Gastroesophageal sphincter (tissue), 4 donors: ENCODE data around the gene CADM1. TPM values are rescaled to one million over a fixed set of nuclear protein-coding genes. Genes with fewer than 3 reads are reported as not detected.

Source experiments
- ATAC-seq: fragments of 150-250 bp; one replicate; pipeline ENCODE4 v1.9.1; 2016; ENCODE audit warnings: mild to moderate bottlenecking, moderate library complexity
- H3K27ac ChIP-seq, 4 donors: fragments of 200-600 bp; sonication (generic) in 3 of 4; 1 replicate in 3 of 4; 2 replicates in 1 of 4; pipeline ENCODE4 v1.5.1; 2016 to 2019
- H3K27me3 ChIP-seq: fragments of 200-600 bp; sonication (generic); one replicate; pipeline ENCODE4 v1.5.1; 2019
- H3K36me3 ChIP-seq, 2 donors: fragments of 200-600 bp; sonication (generic); one replicate each; pipeline ENCODE4 v1.5.1; 2019; ENCODE audit warnings: control low read depth in 1 of 2
- H3K4me1 ChIP-seq, 3 donors: fragments of 200-600 bp; sonication (generic); 1 replicate in 2 of 3; 2 replicates in 1 of 3; pipeline ENCODE4 v1.5.1; 2016 to 2019; ENCODE audit warnings: control low read depth in 2 of 3
- H3K4me3 ChIP-seq, 2 donors: fragments of 200-600 bp; sonication (generic); one replicate each; pipeline ENCODE4 v1.5.1; 2019; ENCODE audit warnings: mild to moderate bottlenecking in 1 of 2, moderate library complexity in 1 of 2
- H3K9me3 ChIP-seq, 3 donors: fragments of 200-600 bp; sonication (generic); one replicate each; pipeline ENCODE4 v1.5.1; 2017 to 2019; ENCODE audit warnings: control low read depth in 2 of 3
- EP300 ChIP-seq: sonication (generic); formaldehyde crosslinking; IDR thresholded peaks from one replicate; pipeline ENCODE4 v1.6.1; 2017; ENCODE audit warnings: antibody characterized with exemption, mild to moderate bottlenecking
- POLR2A ChIP-seq, 2 donors: fragments of 450-650 bp; IDR thresholded peaks; one replicate each; pipeline ENCODE4 v1.6.1; 2017; ENCODE audit warnings: antibody characterized with exemption in 2 of 2, mild to moderate bottlenecking in 2 of 2, moderate library complexity in 1 of 2
- POLR2AphosphoS5 ChIP-seq: sonication (generic); formaldehyde crosslinking; IDR thresholded peaks from one replicate; pipeline ENCODE4 v1.6.1; 2017; ENCODE audit warnings: antibody characterized with exemption
- WGBS, 2 donors: methylation state at CpG; one replicate each; pipeline ENCODE4 v1.1.5; 2018; ENCODE audit warnings: low coverage in 1 of 2; 5-methylcytosine and 5-hydroxymethylcytosine counted together
- total RNA-seq, 4 donors: library from RNA; depleted of rRNA; stranded (reverse); fragments of >200 nt; gene quantifications; one replicate each; pipeline ENCODE4 v1.1.0, GENCODE V29; 2016
- TF ChIP-seq, protein P1 (sequence below), 4 experiments: fragments of 200-600 bp in 2 of 4; fragments of 450-650 bp in 2 of 4; sonication (generic) in 1 of 4; IDR thresholded peaks; one replicate each; pipeline ENCODE4 v1.5.1; 2017 to 2019; ENCODE audit warnings: antibody characterized with exemption in 4 of 4, mild to moderate bottlenecking in 2 of 4, moderate library complexity in 2 of 4

CADM1 gene
- total RNA-seq, 4 donors from 2014 or later = 10.4 to 23.5 (median 17.1) TPM

DNA sequence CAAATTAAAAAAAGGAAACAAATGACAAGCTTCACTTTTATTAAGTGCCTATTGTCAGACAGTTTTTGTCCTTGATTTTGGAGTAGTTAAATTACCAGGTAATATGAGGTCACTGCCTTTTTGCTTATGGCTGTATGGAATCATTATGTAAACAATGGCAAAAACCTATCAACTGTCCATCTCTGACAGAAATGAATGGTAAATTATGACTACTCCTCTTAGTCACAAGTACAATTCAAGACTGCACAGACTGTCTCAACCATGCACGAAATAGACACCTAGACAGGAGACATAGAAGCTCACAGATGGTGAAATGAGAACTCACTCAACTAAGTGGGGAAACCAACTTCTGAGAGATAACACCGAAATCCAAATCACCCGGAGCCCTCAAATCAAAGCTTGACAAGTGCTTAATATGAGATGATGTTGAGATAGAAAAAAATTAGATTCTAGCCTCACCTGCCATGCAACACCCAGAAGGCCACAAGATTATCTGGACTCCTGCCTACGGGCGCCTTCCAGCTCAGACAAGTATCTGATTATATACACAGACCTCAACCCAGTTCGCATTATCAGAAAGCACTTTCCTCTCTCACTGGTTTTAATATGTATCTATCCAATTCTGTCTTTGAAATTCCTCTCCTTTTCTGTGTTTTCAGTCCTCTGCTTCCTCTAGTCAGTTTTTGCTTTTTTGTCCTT lies 199.3 kb downstream of the CADM1 start:
- TF ChIP-seq EP300 (no peak), POLR2A (IDR thresholded peaks at IDR 0.05) (no peak)
- Histone ChIP-seq H3K4me1 (no peaks in the 10 kb centered on the region), H3K27me3 (no peaks in the 10 kb centered on the region), H3K27ac (no peak overlapping the region), H3K4me3 (no peak overlapping the region), H3K36me3 (no peaks in the 10 kb centered on the region), H3K9me3 (no peaks in the 10 kb centered on the region)
- 91 to 93% methylated on average over 5 to 6 of the region's 6 CpGs for WGBS, 2 donors
- no peak for ATAC-seq

DNA sequence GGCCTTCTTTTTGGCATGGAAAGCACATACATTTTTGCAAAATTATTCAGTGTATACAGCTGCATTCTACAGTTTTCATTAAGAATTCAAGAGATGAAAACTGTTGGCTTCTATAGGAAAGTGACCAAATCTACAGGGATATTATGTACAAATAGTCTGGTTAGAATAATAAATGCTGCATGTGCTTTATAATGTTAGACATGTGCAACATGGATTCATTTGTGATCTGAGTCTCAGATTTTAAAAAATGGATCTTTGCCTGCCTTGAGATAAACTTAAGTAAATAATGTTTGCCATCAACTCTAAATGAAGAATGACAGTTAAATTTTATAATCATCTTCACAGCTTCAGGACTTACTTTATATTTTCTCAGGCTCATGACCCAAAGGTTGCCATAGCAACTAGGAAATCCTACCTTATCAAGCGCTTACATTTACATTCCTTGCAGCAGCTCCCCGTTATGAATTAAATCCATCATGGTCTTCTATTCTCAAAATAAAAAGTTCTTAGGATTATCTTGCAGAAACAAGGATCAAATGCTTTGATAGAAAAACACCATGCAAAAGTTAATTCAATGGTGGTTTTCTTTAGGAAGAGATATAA lies 200.2 kb downstream of the CADM1 start:
- H3K27me3 ChIP-seq = no peaks in the 10 kb centered on the region
- no peaks in the 10 kb centered on the region for H3K4me1 ChIP-seq
- 38 to 58% methylated on average over 2 of the region's 2 CpGs for WGBS, 2 donors
- no peak overlapping the region for H3K4me3 ChIP-seq
- H3K36me3 ChIP-seq = no peaks in the 10 kb centered on the region
- no peak overlapping the region for H3K27ac ChIP-seq
- no peak for ATAC-seq
- TF ChIP-seq EP300 (no peak), POLR2A (IDR thresholded peaks at IDR 0.05) (no peak), POLR2AphosphoS5 (no peak)
- TF ChIP-seq, protein P1, sequence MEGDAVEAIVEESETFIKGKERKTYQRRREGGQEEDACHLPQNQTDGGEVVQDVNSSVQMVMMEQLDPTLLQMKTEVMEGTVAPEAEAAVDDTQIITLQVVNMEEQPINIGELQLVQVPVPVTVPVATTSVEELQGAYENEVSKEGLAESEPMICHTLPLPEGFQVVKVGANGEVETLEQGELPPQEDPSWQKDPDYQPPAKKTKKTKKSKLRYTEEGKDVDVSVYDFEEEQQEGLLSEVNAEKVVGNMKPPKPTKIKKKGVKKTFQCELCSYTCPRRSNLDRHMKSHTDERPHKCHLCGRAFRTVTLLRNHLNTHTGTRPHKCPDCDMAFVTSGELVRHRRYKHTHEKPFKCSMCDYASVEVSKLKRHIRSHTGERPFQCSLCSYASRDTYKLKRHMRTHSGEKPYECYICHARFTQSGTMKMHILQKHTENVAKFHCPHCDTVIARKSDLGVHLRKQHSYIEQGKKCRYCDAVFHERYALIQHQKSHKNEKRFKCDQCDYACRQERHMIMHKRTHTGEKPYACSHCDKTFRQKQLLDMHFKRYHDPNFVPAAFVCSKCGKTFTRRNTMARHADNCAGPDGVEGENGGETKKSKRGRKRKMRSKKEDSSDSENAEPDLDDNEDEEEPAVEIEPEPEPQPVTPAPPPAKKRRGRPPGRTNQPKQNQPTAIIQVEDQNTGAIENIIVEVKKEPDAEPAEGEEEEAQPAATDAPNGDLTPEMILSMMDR (IDR thresholded peaks at IDR 0.05) = no peak
- no peaks in the 10 kb centered on the region for H3K9me3 ChIP-seq

DNA sequence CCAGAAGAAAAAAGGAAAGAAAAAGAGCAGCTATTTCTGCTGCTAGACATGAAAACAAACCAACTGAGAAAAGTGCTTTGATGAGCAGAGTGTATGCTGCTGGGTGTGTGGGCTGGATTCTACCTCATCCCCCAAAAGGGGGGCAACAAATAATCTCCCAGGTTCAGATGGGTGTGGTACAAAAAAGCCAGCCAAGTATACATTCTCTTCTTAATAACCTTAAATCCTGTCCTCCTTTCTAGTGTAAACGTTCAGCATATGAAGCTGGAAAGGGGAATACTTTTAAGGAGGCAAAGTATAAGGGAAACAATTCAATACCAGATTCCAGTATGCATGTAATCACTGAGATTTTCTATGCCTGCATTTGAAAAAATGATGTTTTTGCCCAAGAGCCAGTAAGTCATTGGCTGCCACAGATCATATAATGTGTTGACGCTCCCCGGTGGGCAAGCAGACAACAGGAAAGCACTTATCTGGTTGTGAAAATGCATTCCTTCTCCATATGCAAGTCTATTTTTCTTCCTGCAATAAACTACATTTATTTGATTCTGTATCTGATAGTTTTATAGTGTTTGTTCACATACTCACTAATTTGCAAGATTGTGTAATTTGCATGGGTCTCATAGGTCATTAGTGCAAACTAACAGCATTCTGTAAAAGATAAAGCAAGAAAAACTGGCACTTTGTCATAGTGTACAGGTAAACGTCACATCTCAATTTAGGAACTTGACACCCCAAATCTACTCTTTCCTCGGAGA lies 201.1 kb downstream of the CADM1 start:
- TF ChIP-seq, protein P1 (IDR thresholded peaks at IDR 0.05) = no peak
- TF ChIP-seq POLR2A (IDR thresholded peaks at IDR 0.05) = no peak
- TF ChIP-seq EP300 = no peak
- TF ChIP-seq POLR2AphosphoS5 = no peak
- no peak overlapping the region for H3K27ac ChIP-seq
- H3K36me3 ChIP-seq = no peaks in the 10 kb centered on the region
- H3K9me3 ChIP-seq = no peaks in the 10 kb centered on the region
- WGBS, 2 donors = 60 to 64% methylated on average over 5 of the region's 5 CpGs
- no peak overlapping the region for H3K4me3 ChIP-seq
- H3K27me3 ChIP-seq = no peaks in the 10 kb centered on the region
- H3K4me1 ChIP-seq = no peaks in the 10 kb centered on the region
- no peak for ATAC-seq

DNA sequence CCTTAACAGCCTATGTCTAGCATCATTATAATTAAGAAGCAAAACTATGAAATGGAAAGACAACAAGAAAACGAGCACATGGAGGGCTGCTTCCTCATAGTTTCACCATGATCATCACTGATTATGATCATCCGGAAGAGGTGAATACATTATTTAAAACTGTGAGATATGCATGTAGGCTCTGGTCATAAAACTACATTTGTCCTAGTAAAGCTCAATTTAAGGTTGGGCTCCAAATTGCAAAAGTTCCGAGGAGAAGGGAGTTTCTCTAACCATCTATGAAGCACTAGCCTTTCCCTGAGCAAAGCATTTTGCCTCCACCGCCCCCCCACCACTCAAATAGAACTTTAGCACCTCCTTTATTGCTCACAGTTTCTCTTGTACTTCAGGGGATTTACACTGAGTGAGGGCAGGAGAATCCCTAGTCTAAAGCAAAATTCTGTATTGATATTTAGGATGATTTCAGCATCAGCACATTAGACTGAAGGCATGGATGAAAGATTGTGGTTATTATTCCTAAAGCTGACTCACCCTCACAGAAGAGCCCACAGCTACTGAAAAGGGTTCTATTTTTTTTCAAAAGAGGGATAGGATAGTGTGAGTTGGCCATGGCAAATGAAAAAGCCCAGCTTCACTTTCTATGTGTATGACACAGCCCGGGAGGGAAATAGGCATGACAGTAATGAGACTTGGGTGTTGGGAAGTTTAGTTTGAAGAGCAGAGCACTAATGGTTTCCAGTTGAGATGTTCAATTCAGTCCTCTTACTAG lies 203.4 kb downstream of the CADM1 start:
- H3K36me3 ChIP-seq = no peaks in the 10 kb centered on the region
- TF ChIP-seq POLR2A (IDR thresholded peaks at IDR 0.05) = no peak
- TF ChIP-seq POLR2AphosphoS5 = no peak
- TF ChIP-seq, protein P1 (IDR thresholded peaks at IDR 0.05) = no peak
- TF ChIP-seq EP300 = no peak
- 81 to 96% methylated on average over 3 to 5 of the region's 5 CpGs for WGBS, 2 donors
- no peaks in the 10 kb centered on the region for H3K4me1 ChIP-seq
- H3K27me3 ChIP-seq = no peaks in the 10 kb centered on the region
- H3K4me3 ChIP-seq = no peak overlapping the region
- no peak overlapping the region for H3K27ac ChIP-seq
- no peaks in the 10 kb centered on the region for H3K9me3 ChIP-seq
- no peak for ATAC-seq
